ENCODE measurements around the gene ORC6. TPM values are rescaled to one million over a fixed set of nuclear protein-coding genes. Genes with fewer than 3 reads are reported as not detected.

ORC6 gene
- total RNA-seq, 1 experiment from 2014 or later: 95.0 TPM

GRCh38 chr16:46706642-46707041 lies 17.2 kb downstream of the ORC6 start:
- Histone ChIP-seq H2BK20ac (ENCODE audit: low read depth, low read length, poor library complexity, severe bottlenecking) (no peak overlapping the region), H2AK5ac (ENCODE audit: insufficient read length, low read length) (no peak overlapping the region), H2BK5ac (ENCODE audit: insufficient read length, low read length) (no peak overlapping the region), H3K9ac (ENCODE audit: extremely low read depth, insufficient read length, low read length) (no peak overlapping the region), H3K9me3 (ENCODE audit: control insufficient read depth, low read depth, low read length) (no peaks in the 10 kb centered on the region), H3K79me1 (ENCODE audit: insufficient read depth, low read depth, low read length, poor library complexity, severe bottlenecking) (no peaks in the 10 kb centered on the region), H4K8ac (replicated peaks; ENCODE audit: insufficient read length, low read depth, low read length) (no peak overlapping the region), H3K4me2 (ENCODE audit: insufficient read depth, insufficient read length, low read length) (no peak overlapping the region), H3K18ac (ENCODE audit: insufficient read length, low read depth, low read length) (no peak overlapping the region), H3K14ac (ENCODE audit: insufficient read depth, low read length) (no peak overlapping the region), H4K5ac (ENCODE audit: insufficient read length, low read depth, low read length) (no peak overlapping the region), H3K27ac (ENCODE audit: insufficient read length, low read depth, low read length) (no peak overlapping the region), H3K27me3 (ENCODE audit: insufficient read depth, low read length) (no peaks in the 10 kb centered on the region), H3T11ph (ENCODE audit: low read length) (no peak overlapping the region), H4K20me1 (ENCODE audit: control insufficient read depth, insufficient read depth, insufficient read length) (no peaks in the 10 kb centered on the region), H2BK120ac (ENCODE audit: low read depth, low read length, poor library complexity, severe bottlenecking) (no peak overlapping the region), H3K4me1 (ENCODE audit: insufficient read depth, low read length) (no peaks in the 10 kb centered on the region), H3K79me2 (ENCODE audit: insufficient read depth, low read length) (no peaks in the 10 kb centered on the region), H2AFZ (ENCODE audit: low read length) (no peak overlapping the region), H3K4ac (ENCODE audit: low read depth, low read length) (no peak overlapping the region), H2BK15ac (ENCODE audit: low read depth, low read length) (no peak overlapping the region), H3K56ac (ENCODE audit: insufficient read length, low read depth, low read length) (no peak overlapping the region), H4K91ac (ENCODE audit: insufficient read length, low read depth, low read length) (no peak overlapping the region), H3K23ac (ENCODE audit: insufficient read length, low read depth, low read length) (no peak overlapping the region), H3K23me2 (ENCODE audit: insufficient read length, low read depth, low read length, poor library complexity, severe bottlenecking) (no peaks in the 10 kb centered on the region), H2BK12ac (ENCODE audit: insufficient read length, low read depth, low read length) (no peak overlapping the region)
- DNase-seq: no peak
- Mint-ChIP-seq H3K36me3 (ENCODE audit: insufficient read depth in 1 of 3, low read depth in 3 of 3) (peaks cover 0 to 5% (median 3%) of the 10 kb centered on the region in 3 experiments; a peak in 5 of 7 replicates), H3K4me3 (no peak overlapping the region), H3K4me1 (no peaks in the 10 kb centered on the region), H3K27ac (no peak overlapping the region), H3K9me3 (no peaks in the 10 kb centered on the region), H3K27me3 (ENCODE audit: low read depth) (no peaks in the 10 kb centered on the region)
- no peak for TF ChIP-seq CTCF (conservative IDR thresholded peaks at IDR 0.05)
- WGBS (ENCODE audit: extremely low coverage, insufficient read length, low lambda C conversion rate): no CpG with 5 or more reads among the region's 1 CpG

All from H9 (cell line).